GM12801 (cell line): ENCODE measurements around the gene TMEM154.

Experiments used
- TF ChIP-seq, protein P1 (sequence below): IDR thresholded peaks from one replicate; pipeline ENCODE4 v1.5.1; 2011; ENCODE audit warnings: control low read depth; ENCODE audit not compliant: insufficient read length; ENCODE audit errors: extremely low read depth

TMEM154 gene

DNA sequence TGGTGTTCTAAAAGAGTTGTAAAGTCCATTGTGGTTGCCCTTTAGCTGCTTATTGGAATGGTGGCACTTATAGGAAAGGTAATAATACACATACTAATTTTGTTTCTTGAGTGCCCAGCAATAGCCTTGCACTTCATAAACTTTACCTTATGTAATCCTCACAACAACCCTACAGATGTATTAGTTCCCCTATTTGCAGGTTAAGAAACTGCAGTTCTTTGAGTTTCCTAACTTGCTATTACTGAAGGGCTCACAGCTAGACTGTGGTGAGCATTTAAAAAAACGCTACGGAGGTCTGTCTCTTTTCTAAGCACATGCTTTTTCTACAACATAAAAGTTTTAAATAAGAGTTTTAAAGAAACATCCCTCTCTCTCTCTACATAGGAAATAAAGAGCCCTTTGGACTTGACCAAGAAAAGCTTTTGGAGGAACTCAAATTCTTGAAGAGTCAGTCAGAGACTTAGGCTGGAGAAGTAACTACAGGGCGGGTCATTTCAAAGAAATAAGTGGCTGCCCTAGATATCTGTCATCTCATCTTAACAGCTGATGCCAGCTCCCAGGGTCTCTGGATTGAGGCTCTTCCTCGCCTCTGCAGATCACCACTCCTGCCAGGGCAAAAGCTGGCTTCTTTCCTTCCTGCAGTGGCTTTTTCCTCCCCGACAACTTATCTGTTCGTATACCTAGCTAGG lies 101.9 kb downstream of the TMEM154 start:
- TF ChIP-seq, protein P1, sequence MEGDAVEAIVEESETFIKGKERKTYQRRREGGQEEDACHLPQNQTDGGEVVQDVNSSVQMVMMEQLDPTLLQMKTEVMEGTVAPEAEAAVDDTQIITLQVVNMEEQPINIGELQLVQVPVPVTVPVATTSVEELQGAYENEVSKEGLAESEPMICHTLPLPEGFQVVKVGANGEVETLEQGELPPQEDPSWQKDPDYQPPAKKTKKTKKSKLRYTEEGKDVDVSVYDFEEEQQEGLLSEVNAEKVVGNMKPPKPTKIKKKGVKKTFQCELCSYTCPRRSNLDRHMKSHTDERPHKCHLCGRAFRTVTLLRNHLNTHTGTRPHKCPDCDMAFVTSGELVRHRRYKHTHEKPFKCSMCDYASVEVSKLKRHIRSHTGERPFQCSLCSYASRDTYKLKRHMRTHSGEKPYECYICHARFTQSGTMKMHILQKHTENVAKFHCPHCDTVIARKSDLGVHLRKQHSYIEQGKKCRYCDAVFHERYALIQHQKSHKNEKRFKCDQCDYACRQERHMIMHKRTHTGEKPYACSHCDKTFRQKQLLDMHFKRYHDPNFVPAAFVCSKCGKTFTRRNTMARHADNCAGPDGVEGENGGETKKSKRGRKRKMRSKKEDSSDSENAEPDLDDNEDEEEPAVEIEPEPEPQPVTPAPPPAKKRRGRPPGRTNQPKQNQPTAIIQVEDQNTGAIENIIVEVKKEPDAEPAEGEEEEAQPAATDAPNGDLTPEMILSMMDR, result no peak

DNA sequence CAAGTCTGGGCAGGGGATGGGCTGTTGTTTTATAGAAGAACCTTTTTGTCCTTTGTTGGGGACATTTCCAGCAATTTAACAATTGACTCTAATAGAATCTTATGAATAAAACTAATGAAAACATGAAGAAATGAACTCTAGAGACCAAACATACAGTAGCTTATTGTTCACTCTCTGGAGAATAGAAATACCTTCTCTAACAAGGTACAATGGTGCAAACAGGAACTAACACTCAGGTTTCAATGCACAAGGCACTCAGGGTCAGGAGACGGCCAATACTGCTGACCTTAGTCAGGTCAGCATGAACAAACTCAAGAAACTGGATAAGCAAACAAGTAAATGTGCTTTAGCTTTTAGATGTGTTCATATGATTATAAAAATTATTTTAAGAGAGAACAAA lies 104.3 kb downstream of the TMEM154 start:
- TF ChIP-seq, protein P1, result no peak

DNA sequence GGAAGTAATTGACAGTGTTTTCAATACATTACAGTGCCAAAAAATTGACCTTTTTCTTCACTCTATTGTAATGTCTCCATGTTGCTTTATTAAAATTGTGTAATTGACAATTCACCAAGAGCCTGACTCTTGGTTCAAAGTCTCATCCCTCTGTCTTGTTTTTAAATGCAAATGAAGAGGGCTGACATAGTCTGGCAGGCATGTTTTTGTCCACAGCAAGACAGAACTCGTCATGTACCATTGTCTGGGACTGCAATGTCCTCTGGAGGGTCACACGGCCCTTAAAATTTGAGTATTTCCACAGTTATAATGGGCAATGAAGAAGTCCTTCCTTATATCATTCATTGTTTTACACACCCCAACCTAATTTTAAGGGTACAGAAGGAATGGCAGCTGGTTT lies 105.9 kb downstream of the TMEM154 start:
- TF ChIP-seq, protein P1, result no peak

DNA sequence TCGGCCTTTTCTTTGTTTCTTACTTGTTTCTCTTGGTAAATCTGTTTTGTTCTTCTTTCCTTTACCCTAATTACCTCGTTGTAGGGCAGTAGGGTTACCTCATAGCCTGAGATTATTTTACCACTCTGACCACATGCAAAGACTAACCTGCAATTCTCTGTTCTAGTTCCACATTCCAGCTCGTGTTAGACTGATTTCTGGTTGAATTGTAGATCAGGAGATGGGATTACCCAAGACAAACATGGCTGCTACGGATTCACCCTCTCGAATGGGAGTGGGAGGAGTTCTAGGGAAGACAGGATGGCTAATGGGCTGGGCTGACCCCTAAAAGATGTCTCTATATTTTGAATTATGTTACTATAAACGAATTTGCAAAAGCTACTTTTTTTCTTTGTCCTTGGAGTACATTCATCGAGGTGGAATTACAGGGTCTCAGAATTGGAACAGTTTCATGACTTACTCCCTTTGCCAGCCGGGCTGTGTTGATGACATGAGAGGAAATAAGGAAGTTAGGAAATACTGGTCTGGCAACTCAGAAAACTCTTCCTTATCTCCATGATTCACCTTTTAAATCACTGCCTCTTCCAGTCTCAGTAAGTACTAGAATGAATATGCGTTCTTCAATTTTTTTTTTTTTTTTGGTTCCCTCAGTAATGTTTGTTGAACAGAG lies 107.2 kb downstream of the TMEM154 start:
- TF ChIP-seq, protein P1, result no peak

DNA sequence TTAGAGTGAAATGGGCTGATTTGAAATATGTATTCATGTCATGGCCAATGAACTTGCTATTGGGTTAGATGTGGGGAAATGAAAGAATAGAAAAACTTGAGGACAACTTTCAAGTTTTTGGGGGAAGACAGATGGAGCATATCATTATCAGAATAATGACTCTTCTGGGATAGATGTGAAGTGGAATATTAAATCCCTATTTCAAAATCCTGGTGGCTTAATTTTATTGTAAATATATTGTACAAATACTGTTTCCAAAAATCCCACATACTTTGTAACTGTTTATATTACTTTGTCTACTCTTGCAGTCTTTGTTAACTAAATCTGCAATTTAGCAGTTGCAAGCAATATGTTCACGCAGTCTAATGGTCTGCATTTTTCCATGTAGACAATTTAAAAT lies 108.0 kb downstream of the TMEM154 start:
- TF ChIP-seq, protein P1, result no peak

DNA sequence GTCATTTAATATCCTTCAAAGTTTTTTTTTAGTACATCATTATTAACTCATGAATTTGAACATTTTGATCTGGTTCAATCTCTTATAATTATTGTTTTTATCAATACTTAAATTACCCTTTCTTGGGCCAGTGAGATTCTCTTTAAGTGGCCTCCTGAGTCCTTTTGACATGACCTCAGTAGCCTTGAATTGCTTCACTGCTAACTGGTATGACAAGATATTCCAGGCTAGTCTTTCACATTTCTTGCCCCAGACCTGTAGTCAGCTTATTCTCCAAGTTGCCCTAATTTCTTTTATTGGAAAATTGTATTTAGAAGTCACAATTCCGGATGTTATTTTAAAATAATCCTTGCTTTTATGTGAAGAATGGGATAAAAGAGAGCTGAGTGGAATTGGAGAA lies 108.5 kb downstream of the TMEM154 start:
- TF ChIP-seq, protein P1, result no peak
